Activated CD8-positive, alpha-beta memory T cell treated with anti-CD3 and anti-CD28 coated beads, Interleukin-2, amount 50 U/mL, for 4 hours (primary cell): ENCODE results near the gene CCDC198.

Experiments
- DNase-seq: peaks from one replicate; pipeline ENCODE4 v3.0.0-alpha.2; 2020

Gene CCDC198

GRCh38 chr14:57462551-57462950 lies 31.1 kb downstream of the CCDC198 start:
- DNase-seq = no peak

- DNase-seq = no peak
Observed at GRCh38 chr14:57461777-57462320, 31.8 kb downstream of the CCDC198 start.

- DNase-seq = no peak
Observed at GRCh38 chr14:57435923-57436322, 57.7 kb downstream of the CCDC198 start.

GRCh38 chr14:57420986-57421385 lies 72.7 kb downstream of the CCDC198 start:
- DNase-seq = no peak

- no peak for DNase-seq
Observed at GRCh38 chr14:57420033-57420432, 73.6 kb downstream of the CCDC198 start.
